Measurements from ENCODE around the gene DAPK1. TPM values are rescaled to one million over a fixed set of nuclear protein-coding genes. Genes with fewer than 3 reads are reported as not detected.

Gene DAPK1
- total and polyA plus RNA-seq, 2 donors (not counting 1 experiment from before 2014, with no cell fraction given), result 1.7 to 2.8 TPM

GRCh38 chr9:87671925-87672324 lies 174.3 kb downstream of the DAPK1 start:
- Histone ChIP-seq H3K27me3 (replicated peaks in 1 of 4; ENCODE audit: control extremely low read depth in 1 of 4, control insufficient read depth in 3 of 4, insufficient read depth in 4 of 4, low read length in 3 of 4) (peaks cover 0 to 2% (median 0%) of the 10 kb centered on the region in 4 experiments), H3K9me3 (ENCODE audit: control extremely low read depth in 1 of 3, control insufficient read depth in 2 of 3, insufficient read depth in 1 of 3, low read length in 2 of 3) (peaks cover 0 to 8% (median 3%) of the 10 kb centered on the region in 3 donors), H4K20me1 (ENCODE audit: control insufficient read depth, insufficient read depth, low read length, poor library complexity, severe bottlenecking) (no peaks in the 10 kb centered on the region), H3K79me2 (ENCODE audit: control insufficient read depth, insufficient read depth, low read length) (no peaks in the 10 kb centered on the region), H3K4me3 (ENCODE audit: control extremely low read depth in 1 of 5, extremely low read depth in 1 of 5, insufficient read depth in 1 of 5, low read depth in 2 of 5, low read length in 4 of 5) (no peak overlapping the region), H3K27ac (ENCODE audit: low read length in 2 of 2) (no peak overlapping the region), H3K9ac (ENCODE audit: low read length) (no peak overlapping the region), H3K4me1 (ENCODE audit: control insufficient read depth in 2 of 2, insufficient read depth in 2 of 2, low read length in 2 of 2) (no peaks in the 10 kb centered on the region), H3K4me2 (replicated peaks; ENCODE audit: low read depth, low read length, poor library complexity, severe bottlenecking) (no peak overlapping the region), H2AFZ (ENCODE audit: insufficient read depth, low read depth, low read length, poor library complexity, severe bottlenecking) (no peak overlapping the region), H3K36me3 (replicated peaks in 1 of 2; ENCODE audit: control extremely low read depth in 1 of 2, control insufficient read depth in 1 of 2, extremely low read depth in 1 of 2, insufficient read depth in 2 of 2, low read length in 1 of 2) (no peaks in the 10 kb centered on the region)
- Mint-ChIP-seq H3K27me3 (no peaks in the 10 kb centered on the region), H3K4me3 (no peak overlapping the region), H3K27ac (no peak overlapping the region), H3K9me3 (ENCODE audit: insufficient read depth) (no peaks in the 10 kb centered on the region), H3K4me1 (no peaks in the 10 kb centered on the region)
- DNase-seq, result no peak
- no peak for TF ChIP-seq CTCF (IDR thresholded peaks at IDR 0.05)
- ChIA-PET POLR2A (no interaction called here), CTCF (no interaction called here)
- intact Hi-C loops (cut with micrococcal nuclease), result no loop called here
- ATAC-seq (ENCODE audit: low read depth), result no peak
- 87% methylated on average over 9 of the region's 9 CpGs for WGBS (ENCODE audit: insufficient coverage)

- H3K4me2 ChIP-seq (replicated peaks; ENCODE audit: low read depth, low read length, poor library complexity, severe bottlenecking), result no peak overlapping the region
- no peaks in the 10 kb centered on the region for H3K36me3 ChIP-seq (replicated peaks in 1 of 2; ENCODE audit: control extremely low read depth in 1 of 2, control insufficient read depth in 1 of 2, extremely low read depth in 1 of 2, insufficient read depth in 2 of 2, low read length in 1 of 2)
- H4K20me1 ChIP-seq (ENCODE audit: control insufficient read depth, insufficient read depth, low read length, poor library complexity, severe bottlenecking), result no peaks in the 10 kb centered on the region
- Mint-ChIP-seq H3K27me3 (no peaks in the 10 kb centered on the region), H3K9me3 (ENCODE audit: insufficient read depth) (no peaks in the 10 kb centered on the region), H3K4me3 (no peak overlapping the region), H3K27ac (no peak overlapping the region), H3K4me1 (no peaks in the 10 kb centered on the region)
- 93% methylated on average over 7 of the region's 8 CpGs for WGBS (ENCODE audit: insufficient coverage)
- DNase-seq, result no peak
- POLR2A ChIA-PET, result no interaction called here
- peaks cover 0 to 3% (median 0%) of the 10 kb centered on the region in 3 donors for H3K9me3 ChIP-seq (ENCODE audit: control extremely low read depth in 1 of 3, control insufficient read depth in 2 of 3, insufficient read depth in 1 of 3, low read length in 2 of 3)
- no peak for ATAC-seq (ENCODE audit: low read depth)
- H3K27ac ChIP-seq (ENCODE audit: low read length in 2 of 2), result no peak overlapping the region
- no peak overlapping the region for H2AFZ ChIP-seq (ENCODE audit: insufficient read depth, low read depth, low read length, poor library complexity, severe bottlenecking)
- intact Hi-C loops (cut with micrococcal nuclease), result no loop called here
- H3K4me3 ChIP-seq (ENCODE audit: control extremely low read depth in 1 of 5, extremely low read depth in 1 of 5, insufficient read depth in 1 of 5, low read depth in 2 of 5, low read length in 4 of 5), result no peak overlapping the region
- H3K9ac ChIP-seq (ENCODE audit: low read length), result no peak overlapping the region
- peaks cover 0 to 2% (median 0%) of the 10 kb centered on the region in 4 experiments for H3K27me3 ChIP-seq (replicated peaks in 1 of 4; ENCODE audit: control extremely low read depth in 1 of 4, control insufficient read depth in 3 of 4, insufficient read depth in 4 of 4, low read length in 3 of 4)
- TF ChIP-seq EZH2 (IDR thresholded peaks at IDR 0.05; ENCODE audit: borderline replicate concordance, insufficient read depth, low read depth, low read length, poor library complexity, severe bottlenecking) (no peak), CTCF (IDR thresholded peaks at IDR 0.05) (no peak)
- CTCF ChIA-PET, result no interaction called here
- no peaks in the 10 kb centered on the region for H3K4me1 ChIP-seq (ENCODE audit: control insufficient read depth in 2 of 2, insufficient read depth in 2 of 2, low read length in 2 of 2)
- H3K79me2 ChIP-seq (ENCODE audit: control insufficient read depth, insufficient read depth, low read length), result no peaks in the 10 kb centered on the region
These were observed 174.9 kb downstream of the DAPK1 start for GRCh38 chr9:87672586-87672985.
